Tibial nerve (tissue), 4 donors: ENCODE results near the gene PLXNA1. TPM values are rescaled to one million over a fixed set of nuclear protein-coding genes. Genes with fewer than 3 reads are reported as not detected.

Experiments used
- DNase-seq, 2 donors: peaks; one replicate each; pipeline ENCODE4 v3.0.0-alpha.2; 2019; ENCODE audit warnings: low spot score in 2 of 2
- H3K27ac ChIP-seq, 4 donors: fragments of 200-600 bp; sonication (generic) in 3 of 4; one replicate each; pipeline ENCODE4 v1.5.1; 2017 to 2019; ENCODE audit warnings: mild to moderate bottlenecking in 1 of 4
- H3K27me3 ChIP-seq, 2 donors: fragments of 200-600 bp; sonication (generic) in 1 of 2; one replicate each; pipeline versions ENCODE4 v1.5.1 to v1.6.0; 2017 to 2019
- H3K36me3 ChIP-seq, 3 donors: fragments of 200-600 bp; sonication (generic); one replicate each; pipeline ENCODE4 v1.5.1; 2018 to 2019
- H3K4me1 ChIP-seq, 4 donors: fragments of 200-600 bp; sonication (generic) in 3 of 4; one replicate each; pipeline ENCODE4 v1.5.1; 2017 to 2019
- H3K4me3 ChIP-seq, 4 donors: fragments of 200-600 bp; sonication (generic) in 3 of 4; one replicate each; pipeline ENCODE4 v1.5.1; 2017 to 2019; ENCODE audit warnings: mild to moderate bottlenecking in 1 of 4, moderate library complexity in 1 of 4
- H3K9me3 ChIP-seq, 4 donors: fragments of 200-600 bp; sonication (generic) in 3 of 4; one replicate each; pipeline ENCODE4 v1.5.1; 2017 to 2019
- CTCF ChIP-seq, 5 experiments: fragments of 200-600 bp in 3 of 5; fragments of 450-650 bp in 2 of 5; sonication (generic) in 3 of 5; IDR thresholded peaks; one replicate each; pipeline ENCODE4 v1.5.1; 2016 to 2019; ENCODE audit warnings: antibody characterized with exemption in 5 of 5, mild to moderate bottlenecking in 3 of 5, moderate library complexity in 2 of 5
- EP300 ChIP-seq, 2 donors: sonication (generic); formaldehyde crosslinking; IDR thresholded peaks; one replicate each; pipeline ENCODE4 v1.6.1; 2017; ENCODE audit warnings: antibody characterized with exemption in 2 of 2, mild to moderate bottlenecking in 1 of 2
- POLR2A ChIP-seq, 2 donors: fragments of 450-650 bp; IDR thresholded peaks; one replicate each; pipeline ENCODE4 v1.6.1; 2017; ENCODE audit warnings: antibody characterized with exemption in 2 of 2, mild to moderate bottlenecking in 2 of 2, moderate library complexity in 2 of 2
- WGBS, 2 donors: methylation state at CpG; one replicate each; pipeline ENCODE4 v1.1.5; 2018; 5-methylcytosine and 5-hydroxymethylcytosine counted together
- total RNA-seq, 4 donors: library from RNA; depleted of rRNA; stranded (reverse); fragments of >200 nt; gene quantifications; one replicate each; pipeline ENCODE4 v1.1.0, GENCODE V29; 2016

Gene PLXNA1
- total RNA-seq, 4 donors from 2014 or later: 39.1 to 51.3 (median 39.9) TPM

- no peak overlapping the region for H3K4me3 ChIP-seq
- H3K4me1 ChIP-seq: peaks cover 0 to 9% (median 0%) of the 10 kb centered on the region in 4 donors
- H3K36me3 ChIP-seq: peaks cover 0 to 100% (median 27%) of the 10 kb centered on the region in 3 donors
- 94 to 100% methylated on average over 5 to 12 of the region's 20 CpGs for WGBS, 2 donors
- no peaks in the 10 kb centered on the region for H3K27me3 ChIP-seq
- H3K27ac ChIP-seq: no peak overlapping the region
- no peak for DNase-seq
- H3K9me3 ChIP-seq: no peaks in the 10 kb centered on the region
- no peak for TF ChIP-seq POLR2A (IDR thresholded peaks at IDR 0.05)
- no peak for TF ChIP-seq CTCF (IDR thresholded peaks at IDR 0.05)
- no peak for TF ChIP-seq EP300 (IDR thresholded peaks at IDR 0.05)
Observed at GRCh38 chr3:127018306-127018828, 35.5 kb downstream of the PLXNA1 start.

- TF ChIP-seq EP300 (IDR thresholded peaks at IDR 0.05): no peak
- H3K9me3 ChIP-seq: no peaks in the 10 kb centered on the region
- peaks cover 0 to 9% (median 0%) of the 10 kb centered on the region in 4 donors for H3K4me1 ChIP-seq
- peaks cover 0 to 100% (median 27%) of the 10 kb centered on the region in 3 donors for H3K36me3 ChIP-seq
- no peaks in the 10 kb centered on the region for H3K27me3 ChIP-seq
- 75 to 93% methylated on average over 2 to 8 of the region's 8 CpGs for WGBS, 2 donors
- no peak overlapping the region for H3K4me3 ChIP-seq
- DNase-seq: no peak
- H3K27ac ChIP-seq: no peak overlapping the region
Observed at GRCh38 chr3:127019449-127019848, 36.5 kb downstream of the PLXNA1 start.

GRCh38 chr3:127020543-127020942 lies 37.6 kb downstream of the PLXNA1 start:
- 71 to 91% methylated on average over 1 to 10 of the region's 13 CpGs for WGBS, 2 donors
- Histone ChIP-seq H3K9me3 (no peaks in the 10 kb centered on the region), H3K36me3 (peaks cover 0 to 99% (median 27%) of the 10 kb centered on the region in 3 donors), H3K27ac (no peak overlapping the region), H3K4me3 (no peak overlapping the region), H3K27me3 (no peaks in the 10 kb centered on the region), H3K4me1 (peaks cover 0 to 4% (median 0%) of the 10 kb centered on the region in 4 donors)
- no peak for DNase-seq
- no peak for TF ChIP-seq CTCF (IDR thresholded peaks at IDR 0.05)
- TF ChIP-seq EP300 (IDR thresholded peaks at IDR 0.05): no peak
- no peak for TF ChIP-seq POLR2A (IDR thresholded peaks at IDR 0.05)

- no peaks in the 10 kb centered on the region for H3K4me1 ChIP-seq
- no peak overlapping the region for H3K27ac ChIP-seq
- H3K36me3 ChIP-seq: peaks cover 0 to 99% (median 13%) of the 10 kb centered on the region in 3 donors
- no peak overlapping the region for H3K4me3 ChIP-seq
- H3K27me3 ChIP-seq: no peaks in the 10 kb centered on the region
- DNase-seq: no peak
- 75 to 86% methylated on average over 3 to 7 of the region's 7 CpGs for WGBS, 2 donors
- H3K9me3 ChIP-seq: no peaks in the 10 kb centered on the region
- TF ChIP-seq CTCF (IDR thresholded peaks at IDR 0.05) (no peak), EP300 (IDR thresholded peaks at IDR 0.05) (no peak), POLR2A (IDR thresholded peaks at IDR 0.05) (no peak)
Observed at GRCh38 chr3:127022849-127023248, 39.9 kb downstream of the PLXNA1 start.

GRCh38 chr3:127025456-127025855 lies 42.5 kb downstream of the PLXNA1 start:
- H3K9me3 ChIP-seq: no peaks in the 10 kb centered on the region
- peaks cover 0 to 99% (median 17%) of the 10 kb centered on the region in 3 donors for H3K36me3 ChIP-seq
- H3K27me3 ChIP-seq: no peaks in the 10 kb centered on the region
- WGBS, 2 donors: 63 to 67% methylated on average over 3 of the region's 3 CpGs
- no peaks in the 10 kb centered on the region for H3K4me1 ChIP-seq
- H3K4me3 ChIP-seq: no peak overlapping the region
- no peak overlapping the region for H3K27ac ChIP-seq
- DNase-seq: no peak
- TF ChIP-seq CTCF (IDR thresholded peaks at IDR 0.05) (no peak), EP300 (IDR thresholded peaks at IDR 0.05) (no peak), POLR2A (IDR thresholded peaks at IDR 0.05) (no peak)
